ENCODE measurements around the gene TBC1D5. TPM values are rescaled to one million over a fixed set of nuclear protein-coding genes. Genes with fewer than 3 reads are reported as not detected.

TBC1D5 gene
- total and polyA plus RNA-seq, 2 of the 8 experiments (the other 6 are each of a cell fraction or from before 2014, with no cell fraction given): 11.0 to 22.9 TPM

DNA sequence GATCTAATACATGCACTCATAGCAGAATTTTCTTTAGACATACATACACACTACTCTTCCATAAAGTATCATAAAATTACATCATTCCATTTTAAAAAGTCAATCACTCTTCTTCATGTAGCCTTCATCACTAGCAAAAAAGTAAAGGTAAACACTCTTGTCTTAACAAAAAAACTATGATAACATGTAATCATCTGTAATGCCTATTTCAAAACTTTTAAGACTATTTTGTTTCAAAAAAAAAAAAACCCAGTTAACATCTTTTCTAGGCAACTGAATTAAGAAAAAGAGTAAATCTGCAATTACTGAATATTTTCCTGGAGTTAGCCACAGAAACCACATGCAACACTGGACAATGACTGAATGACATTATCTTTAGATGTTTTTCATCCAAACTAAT is 4.8 kb downstream of the TBC1D5 start:
- H2BK5ac ChIP-seq (ENCODE audit: low read depth, low read length): no peak overlapping the region
- no peak overlapping the region for H2AFZ ChIP-seq (ENCODE audit: low read length)
- POLR2A ChIA-PET (ENCODE audit: partially characterized antibody): no interaction called here
- H2AK5ac ChIP-seq (ENCODE audit: low read depth, low read length): no peak overlapping the region
- no peaks in the 10 kb centered on the region for H3K36me3 ChIP-seq (ENCODE audit: control insufficient read depth in 2 of 4, insufficient read depth in 4 of 4, low read length in 3 of 4)
- peaks cover 2 to 8% (median 4%) of the 10 kb centered on the region in 4 experiments; a peak in 3 of 7 replicates for H3K4me1 ChIP-seq (replicated peaks in 1 of 4; ENCODE audit: control insufficient read depth in 3 of 4, insufficient read depth in 4 of 4, low read length in 3 of 4)
- no peak overlapping the region for H3K56ac ChIP-seq (replicated peaks; ENCODE audit: insufficient read length, low read depth, low read length)
- no peak overlapping the region for H3K27ac ChIP-seq (ENCODE audit: low read depth, low read length)
- H3K4me2 ChIP-seq (ENCODE audit: insufficient read depth in 1 of 2, low read depth in 2 of 2, low read length in 2 of 2): no peak overlapping the region
- H2BK120ac ChIP-seq (replicated peaks; ENCODE audit: low read depth, low read length): no peak overlapping the region
- H3K23ac ChIP-seq (ENCODE audit: insufficient read length): no peak overlapping the region
- no peaks in the 10 kb centered on the region for H3K9me3 ChIP-seq (ENCODE audit: insufficient read depth in 2 of 2, low read depth in 1 of 2, low read length in 1 of 2)
- H3K79me2 ChIP-seq (ENCODE audit: control insufficient read depth in 1 of 2, insufficient read depth in 2 of 2, low read length in 2 of 2): peaks cover 0 to 41% of the 10 kb centered on the region in 2 experiments; a peak in 2 of 4 replicates
- no peak overlapping the region for H2BK20ac ChIP-seq (ENCODE audit: low read length)
- H3K79me1 ChIP-seq (ENCODE audit: low read depth, low read length): no peaks in the 10 kb centered on the region; the same call in 1 of the 2 replicates
- no peak overlapping the region for H4K8ac ChIP-seq (ENCODE audit: extremely low read depth, insufficient read depth, low read length)
- H4K5ac ChIP-seq (ENCODE audit: insufficient read length, low read depth, low read length): no peak overlapping the region
- no peak for DNase-seq (ENCODE audit: low read depth in 1 of 2, low spot score in 2 of 2)
- no peak overlapping the region for H3K4me3 ChIP-seq (ENCODE audit: extremely low read depth in 1 of 4, insufficient read depth in 2 of 4, low read depth in 3 of 4, low read length in 4 of 4)
- CTCF ChIA-PET (ENCODE audit: partially characterized antibody): no interaction called here
- H3K9ac ChIP-seq (replicated peaks in 1 of 4; ENCODE audit: extremely low read depth in 1 of 4, low read depth in 3 of 4, low read length in 3 of 4): no peak overlapping the region
- H3K18ac ChIP-seq (ENCODE audit: extremely low read depth, low read length): no peak overlapping the region
- H2BK15ac ChIP-seq (ENCODE audit: low read length): no peak overlapping the region
- FAIRE-seq: no peak
- no peaks in the 10 kb centered on the region for H4K20me1 ChIP-seq (replicated peaks in 1 of 2; ENCODE audit: control insufficient read depth in 1 of 2, insufficient read depth in 2 of 2, low read length in 2 of 2)
- no peaks in the 10 kb centered on the region; the same call in 1 of the 2 replicates for H3K23me2 ChIP-seq (ENCODE audit: low read depth, low read length)
- no peak overlapping the region for H3K4ac ChIP-seq (replicated peaks; ENCODE audit: insufficient read length, low read depth, low read length)
- no peak overlapping the region for H4K91ac ChIP-seq (replicated peaks; ENCODE audit: insufficient read length, low read length)
- H3K27me3 ChIP-seq (replicated peaks in 1 of 4; ENCODE audit: control insufficient read depth in 3 of 4, extremely low read depth in 1 of 4, insufficient read depth in 3 of 4, low read length in 3 of 4): no peaks in the 10 kb centered on the region
- no peak overlapping the region for H2BK12ac ChIP-seq (ENCODE audit: low read depth, low read length)
- no peak overlapping the region for H3K14ac ChIP-seq (ENCODE audit: insufficient read length)
- TF ChIP-seq BACH1 (IDR thresholded peaks at IDR 0.05; ENCODE audit: low read length): no peak
- TF ChIP-seq ATF2 (IDR thresholded peaks at IDR 0.05; ENCODE audit: low read length): no peak
- TF ChIP-seq, protein P1, sequence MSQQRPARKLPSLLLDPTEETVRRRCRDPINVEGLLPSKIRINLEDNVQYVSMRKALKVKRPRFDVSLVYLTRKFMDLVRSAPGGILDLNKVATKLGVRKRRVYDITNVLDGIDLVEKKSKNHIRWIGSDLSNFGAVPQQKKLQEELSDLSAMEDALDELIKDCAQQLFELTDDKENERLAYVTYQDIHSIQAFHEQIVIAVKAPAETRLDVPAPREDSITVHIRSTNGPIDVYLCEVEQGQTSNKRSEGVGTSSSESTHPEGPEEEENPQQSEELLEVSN (IDR thresholded peaks at IDR 0.05): no peak
- no peak for TF ChIP-seq CTBP2 (IDR thresholded peaks at IDR 0.05; ENCODE audit: borderline replicate concordance, insufficient read depth, insufficient read length, low read length)
- TF ChIP-seq EZH2 (IDR thresholded peaks at IDR 0.05; ENCODE audit: low read depth, low read length, severe bottlenecking): no peak
- TF ChIP-seq TCF12 (IDR thresholded peaks at IDR 0.05; ENCODE audit: low read depth, low read length): no peak
- no peak for TF ChIP-seq PHF8 (conservative IDR thresholded peaks at IDR 0.05; ENCODE audit: low read depth, low read length)
- TF ChIP-seq FOSL1 (IDR thresholded peaks at IDR 0.05; ENCODE audit: insufficient read depth, low read depth, low read length): no peak
- TF ChIP-seq SP1 (IDR thresholded peaks at IDR 0.05; ENCODE audit: low read depth, low read length): no peak
- no peak for TF ChIP-seq TAF7 (optimal IDR thresholded peaks at IDR 0.05; ENCODE audit: borderline replicate concordance, low read depth, low read length)
- no peak for TF ChIP-seq EGR1 (IDR thresholded peaks at IDR 0.05; ENCODE audit: borderline replicate concordance, low read depth, low read length)
- TF ChIP-seq GTF2F1 (IDR thresholded peaks at IDR 0.05; ENCODE audit: borderline replicate concordance, low read depth, low read length): no peak
